K562 (cell line): Measurements from ENCODE around the gene LY6G6D. TPM values are rescaled to one million over a fixed set of nuclear protein-coding genes. Genes with fewer than 3 reads are reported as not detected.
A peak's percentile ranks its signal among the peaks of the same experiment; 100 is the strongest.

ENCODE experiments used
- AFF1 ChIP-seq, 2 experiments: fragments of 450-650 bp; IDR thresholded peaks; 2 replicates each; pipeline ENCODE4 v1.6.1; 2018; ENCODE audit warnings: mild to moderate bottlenecking in 2 of 2, low read depth in 1 of 2; ENCODE audit not compliant: partially characterized antibody in 2 of 2
- AFF4 ChIP-seq: sonication (generic); formaldehyde crosslinking; IDR thresholded peaks from 2 replicates; pipeline ENCODE4 v1.8.0; 2023; ENCODE audit warnings: mild to moderate bottlenecking, missing genetic modification reagents
- CXXC5 ChIP-seq: fragments of 250-450 bp; sonication (Bioruptor Pico); IDR thresholded peaks from 2 replicates; pipeline ENCODE4 v1.8.0; 2022; ENCODE audit warnings: inconsistent platforms, mild to moderate bottlenecking, moderate library complexity
- DPF2 ChIP-seq: fragments of 450-650 bp; IDR thresholded peaks from 2 replicates; pipeline ENCODE4 v1.6.1; 2016
- ELK3 ChIP-seq: fragments of 450-650 bp; formaldehyde crosslinking; IDR thresholded peaks from 2 replicates; pipeline ENCODE4 v1.4.0; 2020; ENCODE audit warnings: mild to moderate bottlenecking
- HIVEP1 ChIP-seq: fragments of 250-450 bp; sonication (Bioruptor Pico); IDR thresholded peaks from 2 replicates; pipeline ENCODE4 v1.4.0; 2020; ENCODE audit warnings: mild to moderate bottlenecking
- PRMT5 ChIP-seq: sonication (generic); formaldehyde crosslinking; IDR thresholded peaks from 2 replicates; pipeline ENCODE4 v1.5.0; 2020; ENCODE audit warnings: missing genetic modification reagents
- RBFOX2 ChIP-seq: fragments of 200-400 bp; formaldehyde crosslinking; IDR thresholded peaks from 2 replicates; pipeline ENCODE4 v1.6.1; 2017; ENCODE audit warnings: low read depth, mild to moderate bottlenecking, low read length, moderate library complexity
- SPI1 ChIP-seq: IDR thresholded peaks from 2 replicates; pipeline ENCODE4 v1.6.1; 2011; ENCODE audit warnings: low read depth, low read length, control low read depth, borderline replicate concordance
- SUPT5H ChIP-seq: fragments of 450-650 bp; IDR thresholded peaks from 2 replicates; pipeline ENCODE4 v1.6.1; 2016
- XRCC4 ChIP-seq: IDR thresholded peaks from one replicate; pipeline ENCODE4 v1.6.1; 2011; ENCODE audit not compliant: insufficient read depth, insufficient read length; ENCODE audit errors: extremely low read depth
- ZBTB7A ChIP-seq: IDR thresholded peaks from 2 replicates; pipeline ENCODE4 v1.6.1; 2011; ENCODE audit warnings: low read depth, mild to moderate bottlenecking, low read length, moderate library complexity, borderline replicate concordance; ENCODE audit not compliant: control insufficient read depth
- ZEB2 ChIP-seq: fragments of 450-650 bp; IDR thresholded peaks from 2 replicates; pipeline ENCODE4 v1.6.1; 2016
- ZNF551 ChIP-seq: fragments of 250-450 bp; sonication (Bioruptor Pico); IDR thresholded peaks from 2 replicates; pipeline ENCODE4 v1.5.0; 2021; ENCODE audit warnings: mild to moderate bottlenecking, moderate library complexity
- polyA plus RNA-seq, 8 experiments: library from polyadenylated mRNA; depleted of rRNA in 4 of 8; stranded (reverse) in 5 of 8; unstranded in 3 of 8; fragments of >200 nt; fragmentation: Nextera tagmentation in 2 of 8; fragmentation: Illumina TruSeq in 1 of 8; extraction: Ambion mirVana in 2 of 8; extraction: Trizol in 1 of 8; gene quantifications; 2 replicates each; pipeline versions ENCODE4 v1.2.1 to v1.2.3, GENCODE V29; 2011 to 2014; ENCODE audit warnings: inconsistent platforms in 1 of 8, missing spikeins in 1 of 8
- total RNA-seq, 7 experiments: library from RNA; depleted of rRNA in 6 of 7; stranded (reverse); fragments of >200 nt in 6 of 7; fragmentation: Illumina TruSeq in 2 of 7; extraction: Trizol in 2 of 7; gene quantifications; 2 replicates each; pipeline versions ENCODE4 v1.2.1 to v1.2.3, GENCODE V29; 2011 to 2021; ENCODE audit warnings: low replicate concordance in 1 of 7
- TF ChIP-seq, protein P1 (sequence below): fragments of 450-650 bp; IDR thresholded peaks from 2 replicates; pipeline ENCODE4 v1.7.0; 2016; ENCODE audit warnings: borderline replicate concordance

LY6G6D gene
- total and polyA plus RNA-seq, 9 of the 15 experiments (the other 6 are each of a cell fraction or from before 2014, with no cell fraction given) = 0.30 to 0.38 TPM; not detected in 7

- TF ChIP-seq DPF2 = peak; percentile 50; the same call in 1 of the 2 replicates
- TF ChIP-seq ZBTB7A = peak; percentile 95
- TF ChIP-seq AFF4 (CRISPR knock-in tag) = peak; percentile 95
- TF ChIP-seq, protein P1, sequence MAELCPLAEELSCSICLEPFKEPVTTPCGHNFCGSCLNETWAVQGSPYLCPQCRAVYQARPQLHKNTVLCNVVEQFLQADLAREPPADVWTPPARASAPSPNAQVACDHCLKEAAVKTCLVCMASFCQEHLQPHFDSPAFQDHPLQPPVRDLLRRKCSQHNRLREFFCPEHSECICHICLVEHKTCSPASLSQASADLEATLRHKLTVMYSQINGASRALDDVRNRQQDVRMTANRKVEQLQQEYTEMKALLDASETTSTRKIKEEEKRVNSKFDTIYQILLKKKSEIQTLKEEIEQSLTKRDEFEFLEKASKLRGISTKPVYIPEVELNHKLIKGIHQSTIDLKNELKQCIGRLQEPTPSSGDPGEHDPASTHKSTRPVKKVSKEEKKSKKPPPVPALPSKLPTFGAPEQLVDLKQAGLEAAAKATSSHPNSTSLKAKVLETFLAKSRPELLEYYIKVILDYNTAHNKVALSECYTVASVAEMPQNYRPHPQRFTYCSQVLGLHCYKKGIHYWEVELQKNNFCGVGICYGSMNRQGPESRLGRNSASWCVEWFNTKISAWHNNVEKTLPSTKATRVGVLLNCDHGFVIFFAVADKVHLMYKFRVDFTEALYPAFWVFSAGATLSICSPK = no peak
- peak; percentile 98 for TF ChIP-seq SUPT5H
- no peak for TF ChIP-seq ZEB2
- no peak for TF ChIP-seq ZNF551 (CRISPR knock-in tag)
- peak in 1 of 2 experiments; percentile 99 for TF ChIP-seq AFF1 (IDR thresholded peaks at IDR 0.05; ENCODE audit: low read depth in 1 of 2, partially characterized antibody in 2 of 2)
- TF ChIP-seq XRCC4 = no peak
- TF ChIP-seq CXXC5 = peak; percentile 99
- TF ChIP-seq SPI1 = peak; percentile 67
- TF ChIP-seq RBFOX2 = peak; percentile 98
- no peak for TF ChIP-seq ELK3 (CRISPR knock-in tag)
- peak; percentile 69; the same call in 1 of the 2 replicates for TF ChIP-seq HIVEP1
- TF ChIP-seq PRMT5 (CRISPR knock-in tag) = no peak
Observed at GRCh38 chr6:31665501-31666336, 49.4 kb upstream of the LY6G6D start, which contains the start of gene CSNK2B (continued).
